MM.1S (cell line): ENCODE measurements around the gene DISC1.

Experiments used
- CTCF ChIP-seq: fragments of 300-600 bp; sonication (generic); IDR thresholded peaks from 2 replicates; pipeline ENCODE4 v1.5.1; 2016; ENCODE audit warnings: antibody characterized with exemption, low read length, mixed read lengths
- EZH2 ChIP-seq: fragments of 300-600 bp; sonication (generic); optimal IDR thresholded peaks from 2 replicates; pipeline ENCODE3; 2017; ENCODE audit warnings: low read depth, mild to moderate bottlenecking, antibody characterized with exemption, low read length, mixed read lengths

DNA sequence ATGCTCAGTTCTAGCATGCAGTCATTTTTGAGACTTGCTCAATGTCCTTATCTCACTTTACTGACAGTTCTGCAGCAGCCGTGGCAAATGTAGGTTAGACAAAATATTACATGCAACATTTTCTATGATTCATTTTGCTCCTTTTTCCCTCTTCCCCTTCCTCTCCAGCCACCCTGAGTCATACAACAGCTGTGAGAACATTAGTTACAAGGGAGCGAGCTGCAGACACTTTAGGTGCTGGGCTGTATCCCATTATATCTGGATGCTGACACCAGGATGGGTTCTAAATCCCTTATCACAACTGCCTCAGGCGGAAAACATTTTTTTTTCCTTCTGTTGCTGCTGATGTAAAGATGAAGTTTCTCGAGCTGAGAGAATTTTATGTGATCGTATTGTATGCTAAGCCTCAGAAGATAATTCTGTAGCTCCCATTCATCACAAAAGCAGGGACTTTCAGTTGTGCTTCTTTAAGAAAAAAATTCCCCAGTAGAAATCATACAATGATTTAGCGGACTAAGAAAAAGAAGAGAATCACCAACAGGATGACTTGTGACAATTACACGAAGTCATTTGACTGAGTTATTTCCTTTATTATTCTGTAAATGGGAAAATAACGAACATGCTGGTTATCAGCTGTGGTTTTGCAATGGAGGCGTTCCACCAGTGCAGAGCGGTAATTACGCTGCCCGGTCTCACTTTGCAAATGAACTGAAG lies 345.0 kb downstream of the DISC1 start:
- no peak for TF ChIP-seq CTCF
- TF ChIP-seq EZH2 = no peak
